ENCODE data around the gene CRIP2.

GRCh38 chr14:105505101-105505500 is 30.5 kb downstream of the CRIP2 start:
- TF ChIP-seq, protein P1, sequence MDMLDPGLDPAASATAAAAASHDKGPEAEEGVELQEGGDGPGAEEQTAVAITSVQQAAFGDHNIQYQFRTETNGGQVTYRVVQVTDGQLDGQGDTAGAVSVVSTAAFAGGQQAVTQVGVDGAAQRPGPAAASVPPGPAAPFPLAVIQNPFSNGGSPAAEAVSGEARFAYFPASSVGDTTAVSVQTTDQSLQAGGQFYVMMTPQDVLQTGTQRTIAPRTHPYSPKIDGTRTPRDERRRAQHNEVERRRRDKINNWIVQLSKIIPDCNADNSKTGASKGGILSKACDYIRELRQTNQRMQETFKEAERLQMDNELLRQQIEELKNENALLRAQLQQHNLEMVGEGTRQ (CRISPR knock-in tag; IDR thresholded peaks at IDR 0.05), result no peak
- TF ChIP-seq, protein P2, sequence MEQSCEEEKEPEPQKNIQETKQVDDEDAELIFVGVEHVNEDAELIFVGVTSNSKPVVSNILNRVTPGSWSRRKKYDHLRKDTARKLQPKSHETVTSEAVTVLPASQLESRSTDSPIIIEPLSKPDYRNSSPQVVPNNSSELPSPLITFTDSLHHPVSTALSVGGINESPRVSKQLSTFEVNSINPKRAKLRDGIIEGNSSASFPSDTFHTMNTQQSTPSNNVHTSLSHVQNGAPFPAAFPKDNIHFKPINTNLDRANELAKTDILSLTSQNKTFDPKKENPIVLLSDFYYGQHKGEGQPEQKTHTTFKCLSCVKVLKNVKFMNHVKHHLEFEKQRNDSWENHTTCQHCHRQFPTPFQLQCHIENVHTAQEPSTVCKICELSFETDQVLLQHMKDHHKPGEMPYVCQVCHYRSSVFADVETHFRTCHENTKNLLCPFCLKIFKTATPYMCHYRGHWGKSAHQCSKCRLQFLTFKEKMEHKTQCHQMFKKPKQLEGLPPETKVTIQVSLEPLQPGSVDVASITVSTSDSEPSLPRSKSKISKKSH (CRISPR knock-in tag; IDR thresholded peaks at IDR 0.05), result no peak
- TF ChIP-seq, protein P3, sequence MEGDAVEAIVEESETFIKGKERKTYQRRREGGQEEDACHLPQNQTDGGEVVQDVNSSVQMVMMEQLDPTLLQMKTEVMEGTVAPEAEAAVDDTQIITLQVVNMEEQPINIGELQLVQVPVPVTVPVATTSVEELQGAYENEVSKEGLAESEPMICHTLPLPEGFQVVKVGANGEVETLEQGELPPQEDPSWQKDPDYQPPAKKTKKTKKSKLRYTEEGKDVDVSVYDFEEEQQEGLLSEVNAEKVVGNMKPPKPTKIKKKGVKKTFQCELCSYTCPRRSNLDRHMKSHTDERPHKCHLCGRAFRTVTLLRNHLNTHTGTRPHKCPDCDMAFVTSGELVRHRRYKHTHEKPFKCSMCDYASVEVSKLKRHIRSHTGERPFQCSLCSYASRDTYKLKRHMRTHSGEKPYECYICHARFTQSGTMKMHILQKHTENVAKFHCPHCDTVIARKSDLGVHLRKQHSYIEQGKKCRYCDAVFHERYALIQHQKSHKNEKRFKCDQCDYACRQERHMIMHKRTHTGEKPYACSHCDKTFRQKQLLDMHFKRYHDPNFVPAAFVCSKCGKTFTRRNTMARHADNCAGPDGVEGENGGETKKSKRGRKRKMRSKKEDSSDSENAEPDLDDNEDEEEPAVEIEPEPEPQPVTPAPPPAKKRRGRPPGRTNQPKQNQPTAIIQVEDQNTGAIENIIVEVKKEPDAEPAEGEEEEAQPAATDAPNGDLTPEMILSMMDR (IDR thresholded peaks at IDR 0.05 in 2 of 3, conservative IDR thresholded peaks at IDR 0.05 in 1 of 3; ENCODE audit: insufficient read depth in 2 of 3, low read depth in 1 of 3, low read length in 3 of 3), result no peak
- no peak for TF ChIP-seq EZH2 (IDR thresholded peaks at IDR 0.05; ENCODE audit: borderline replicate concordance, low read depth, low read length)
- TF ChIP-seq TBL1XR1 (IDR thresholded peaks at IDR 0.05; ENCODE audit: low read length in 2 of 2), result no peak
- no peak for TF ChIP-seq RAD21 (CRISPR knock-in tag; conservative IDR thresholded peaks at IDR 0.05 in 1 of 2, IDR thresholded peaks at IDR 0.05 in 1 of 2)
- no peak for TF ChIP-seq ZNF146 (CRISPR knock-in tag; IDR thresholded peaks at IDR 0.05; ENCODE audit: unreplicated experiment)
- no peak for TF ChIP-seq CEBPB (tag; IDR thresholded peaks at IDR 0.05)
